Gastrocnemius medialis (tissue), 4 donors: ENCODE measurements around the gene LRP11.

Experiments used
- CTCF ChIP-seq, 5 experiments: fragments of 450-650 bp in 3 of 5; fragments of 200-600 bp in 2 of 5; sonication (generic) in 2 of 5; IDR thresholded peaks in 4 of 5; conservative IDR thresholded peaks in 1 of 5; 1 replicate in 4 of 5; 2 replicates in 1 of 5; pipeline ENCODE4 v1.5.1; 2016 to 2019; ENCODE audit warnings: antibody characterized with exemption in 5 of 5, mild to moderate bottlenecking in 3 of 5, moderate library complexity in 3 of 5
- POLR2A ChIP-seq, 2 donors: fragments of 450-650 bp; IDR thresholded peaks; one replicate each; pipeline ENCODE4 v1.6.1; 2017; ENCODE audit warnings: antibody characterized with exemption in 2 of 2, mild to moderate bottlenecking in 2 of 2, moderate library complexity in 2 of 2

- TF ChIP-seq CTCF (IDR thresholded peaks at IDR 0.05 in 4 of 5, conservative IDR thresholded peaks at IDR 0.05 in 1 of 5) (peak; percentile 38 to 78 (median 68)), POLR2A (IDR thresholded peaks at IDR 0.05) (no peak)
Measured at GRCh38 chr6:149840345-149841075, 23.6 kb downstream of the LRP11 start.
